Upper lobe of left lung (tissue), 6 donors: ENCODE data around the gene ZNF740. TPM values are rescaled to one million over a fixed set of nuclear protein-coding genes. Genes with fewer than 3 reads are reported as not detected.

ENCODE experiments used
- ATAC-seq, 2 donors: fragments of 200-7000 bp; cut with Tn5 transposase; one replicate each; pipeline ENCODE4 v1.9.1; 2022; ENCODE audit warnings: mild to moderate bottlenecking in 2 of 2, moderate library complexity in 2 of 2; ENCODE audit not compliant: low FRiP score in 2 of 2
- DNase-seq, 2 donors: peaks; one replicate each; pipeline ENCODE4 v3.0.0-alpha.2; 2019 to 2020
- H3K27ac ChIP-seq, 4 donors: fragments of 200-600 bp; sonication (generic); one replicate each; pipeline ENCODE4 v1.5.1; 2016 to 2019
- H3K27me3 ChIP-seq, 4 donors: fragments of 200-600 bp; sonication (generic); one replicate each; pipeline ENCODE4 v1.5.1; 2017 to 2019
- H3K36me3 ChIP-seq, 4 donors: fragments of 200-600 bp; sonication (generic); one replicate each; pipeline ENCODE4 v1.5.1; 2016 to 2019
- H3K4me1 ChIP-seq, 4 donors: fragments of 200-600 bp; sonication (generic); one replicate each; pipeline ENCODE4 v1.5.1; 2018 to 2019
- H3K4me3 ChIP-seq, 4 donors: fragments of 200-600 bp; sonication (generic); one replicate each; pipeline ENCODE4 v1.5.1; 2017 to 2019; ENCODE audit warnings: mild to moderate bottlenecking in 2 of 4, moderate library complexity in 1 of 4
- H3K9me3 ChIP-seq, 4 donors: fragments of 200-600 bp; sonication (generic); one replicate each; pipeline ENCODE4 v1.5.1; 2018 to 2019
- EP300 ChIP-seq, 4 donors: sonication (generic); formaldehyde crosslinking; IDR thresholded peaks; one replicate each; pipeline ENCODE4 v1.5.1; 2017; ENCODE audit warnings: antibody characterized with exemption in 4 of 4, control low read depth in 2 of 4
- POLR2A ChIP-seq, 4 donors: fragments of 450-650 bp; IDR thresholded peaks; one replicate each; pipeline ENCODE4 v1.5.1; 2016 to 2017; ENCODE audit warnings: antibody characterized with exemption in 4 of 4, mild to moderate bottlenecking in 2 of 4
- POLR2AphosphoS5 ChIP-seq, 2 donors: sonication (generic); formaldehyde crosslinking; IDR thresholded peaks; one replicate each; pipeline ENCODE4 v1.5.1; 2017; ENCODE audit warnings: antibody characterized with exemption in 2 of 2
- WGBS, 2 donors: methylation state at CpG; one replicate each; pipeline ENCODE4 v1.1.5; 2017 to 2018; 5-methylcytosine and 5-hydroxymethylcytosine counted together
- total RNA-seq, 6 donors: library from RNA; depleted of rRNA in 4 of 6; stranded (reverse); fragments of >200 nt in 4 of 6; gene quantifications; one replicate each; pipeline versions ENCODE4 v1.1.0 to v1.2.1, GENCODE V29; 2016 to 2021
- TF ChIP-seq, protein P1 (sequence below), 6 experiments: fragments of 450-650 bp in 4 of 6; fragments of 200-600 bp in 2 of 6; sonication (generic) in 2 of 6; IDR thresholded peaks; one replicate each; pipeline ENCODE4 v1.5.1; 2016 to 2019; ENCODE audit warnings: antibody characterized with exemption in 6 of 6
- donor health status: DM: no; HTN: no; CAD: no; lungs with moderate emphysema.
- donor health status: DM: no; HTN: yes; CAD: no; lungs with severe emphysema.

The ZNF740 gene
- total RNA-seq, 6 donors from 2014 or later = 9.6 to 52.4 (median 24.0) TPM

DNA sequence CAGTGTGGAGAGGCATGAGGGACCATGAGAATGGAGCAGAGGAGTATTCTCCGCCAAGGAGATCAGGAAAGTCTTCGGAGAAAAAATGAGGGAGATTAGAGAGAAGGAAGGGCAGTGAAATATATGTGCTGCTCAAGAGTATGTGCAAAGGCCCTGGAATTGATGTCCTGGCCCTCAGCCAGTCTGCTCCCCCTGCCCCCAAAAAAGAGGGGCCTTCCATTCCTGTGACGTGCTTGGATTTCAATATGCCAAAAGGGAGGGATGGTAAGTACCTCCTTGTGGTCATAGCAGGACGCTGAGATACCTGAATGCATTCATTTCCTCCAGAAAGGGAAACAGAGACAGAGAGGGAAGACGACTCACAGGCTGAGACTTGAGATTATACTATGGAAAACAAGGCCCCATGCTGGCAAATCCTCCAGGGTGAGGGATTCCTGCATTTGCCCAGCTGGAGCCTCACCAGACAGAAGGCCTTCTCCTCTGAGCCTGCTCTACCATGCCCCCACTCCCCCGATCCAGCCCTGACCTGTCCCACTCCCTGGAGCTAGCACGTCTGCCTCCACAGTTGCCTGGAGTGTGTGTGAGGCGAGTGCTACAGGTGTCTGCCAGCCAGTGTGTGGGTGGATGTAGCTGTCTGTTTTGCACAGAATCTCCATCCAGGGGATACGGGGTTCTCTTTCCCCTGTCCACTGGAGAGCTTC, 55.4 kb downstream of the ZNF740 start:
- Histone ChIP-seq H3K36me3 (no peaks in the 10 kb centered on the region), H3K27me3 (no peaks in the 10 kb centered on the region), H3K4me3 (no peak overlapping the region), H3K9me3 (no peaks in the 10 kb centered on the region), H3K4me1 (peaks cover 30 to 34% (median 33%) of the 10 kb centered on the region in 4 donors), H3K27ac (no peak overlapping the region)
- WGBS, 2 donors = 89 to 90% methylated on average over 6 to 9 of the region's 9 CpGs
- DNase-seq (no peak), ATAC-seq (no peak)
- no peak for TF ChIP-seq POLR2AphosphoS5 (IDR thresholded peaks at IDR 0.05)
- TF ChIP-seq, protein P1, sequence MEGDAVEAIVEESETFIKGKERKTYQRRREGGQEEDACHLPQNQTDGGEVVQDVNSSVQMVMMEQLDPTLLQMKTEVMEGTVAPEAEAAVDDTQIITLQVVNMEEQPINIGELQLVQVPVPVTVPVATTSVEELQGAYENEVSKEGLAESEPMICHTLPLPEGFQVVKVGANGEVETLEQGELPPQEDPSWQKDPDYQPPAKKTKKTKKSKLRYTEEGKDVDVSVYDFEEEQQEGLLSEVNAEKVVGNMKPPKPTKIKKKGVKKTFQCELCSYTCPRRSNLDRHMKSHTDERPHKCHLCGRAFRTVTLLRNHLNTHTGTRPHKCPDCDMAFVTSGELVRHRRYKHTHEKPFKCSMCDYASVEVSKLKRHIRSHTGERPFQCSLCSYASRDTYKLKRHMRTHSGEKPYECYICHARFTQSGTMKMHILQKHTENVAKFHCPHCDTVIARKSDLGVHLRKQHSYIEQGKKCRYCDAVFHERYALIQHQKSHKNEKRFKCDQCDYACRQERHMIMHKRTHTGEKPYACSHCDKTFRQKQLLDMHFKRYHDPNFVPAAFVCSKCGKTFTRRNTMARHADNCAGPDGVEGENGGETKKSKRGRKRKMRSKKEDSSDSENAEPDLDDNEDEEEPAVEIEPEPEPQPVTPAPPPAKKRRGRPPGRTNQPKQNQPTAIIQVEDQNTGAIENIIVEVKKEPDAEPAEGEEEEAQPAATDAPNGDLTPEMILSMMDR (IDR thresholded peaks at IDR 0.05) = no peak

DNA sequence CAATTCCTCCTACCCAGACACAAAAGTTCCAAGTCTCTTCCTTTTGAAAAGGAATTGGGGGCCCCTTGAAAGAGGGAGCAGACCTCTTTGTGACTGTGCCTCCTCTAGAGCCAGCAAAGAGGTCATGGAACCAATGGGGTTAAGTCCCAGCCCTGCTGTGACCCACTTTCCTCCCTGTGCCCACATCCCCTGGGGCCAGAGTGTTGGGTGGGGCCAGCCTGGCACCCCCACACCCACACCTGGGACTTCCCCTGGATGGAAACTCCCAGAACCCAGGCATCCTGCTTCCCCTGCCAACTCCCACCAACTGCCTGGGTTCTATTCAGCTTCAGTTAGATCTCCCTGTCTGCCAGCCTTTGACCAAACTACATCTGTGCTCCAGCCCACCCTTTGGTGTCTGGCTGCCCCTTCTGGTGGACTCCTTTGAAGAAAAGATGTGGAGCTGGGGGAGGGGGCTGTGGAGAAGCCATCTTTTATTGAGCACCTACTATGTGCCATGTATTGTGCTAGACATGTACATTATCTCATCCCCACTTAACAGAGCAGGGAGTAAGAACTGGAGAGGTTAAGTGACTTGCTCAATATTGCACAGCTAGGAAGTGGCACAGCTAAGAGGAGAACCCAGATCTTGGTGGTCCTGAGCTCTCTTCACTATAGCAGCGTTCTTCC, 56.1 kb downstream of the ZNF740 start:
- Histone ChIP-seq H3K9me3 (no peaks in the 10 kb centered on the region), H3K27me3 (no peaks in the 10 kb centered on the region), H3K27ac (no peak overlapping the region), H3K4me1 (peaks cover 24 to 28% (median 26%) of the 10 kb centered on the region in 4 donors), H3K4me3 (no peak overlapping the region), H3K36me3 (no peaks in the 10 kb centered on the region)
- TF ChIP-seq POLR2AphosphoS5 (IDR thresholded peaks at IDR 0.05) = no peak
- no peak for TF ChIP-seq POLR2A (IDR thresholded peaks at IDR 0.05)
- ATAC-seq (no peak), DNase-seq (no peak)
- 93 to 94% methylated on average over 1 of the region's 1 CpG for WGBS, 2 donors

DNA sequence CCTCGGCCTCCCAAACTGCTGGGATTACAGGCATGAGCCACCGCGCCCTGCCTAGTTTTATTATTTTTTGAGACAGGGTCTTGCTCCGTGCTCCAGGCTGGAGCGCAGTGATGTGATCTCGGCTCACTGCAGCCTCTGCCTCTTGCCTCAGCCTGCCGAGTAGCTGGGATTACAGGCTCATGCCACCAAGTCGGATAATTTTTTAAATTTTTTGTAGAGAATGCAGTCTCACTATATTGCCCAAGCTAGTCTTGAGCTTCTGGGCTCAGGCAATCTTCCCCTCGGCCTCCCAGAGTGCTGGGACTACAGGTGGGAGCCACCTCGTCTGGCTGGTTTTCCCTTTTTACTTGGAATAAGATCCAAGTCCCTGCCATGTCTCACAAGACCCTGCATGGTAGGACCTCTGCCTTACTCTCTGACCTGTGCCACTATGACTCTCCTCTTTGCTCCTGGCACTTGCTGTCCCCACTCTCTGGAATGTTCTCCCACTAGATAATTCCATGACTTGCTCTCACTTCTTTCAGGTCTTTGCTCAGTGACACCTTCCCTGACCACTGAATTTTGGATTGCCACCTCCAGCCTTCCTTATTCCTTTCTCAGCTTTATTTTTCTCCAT, 59.2 kb downstream of the ZNF740 start:
- H3K27me3 ChIP-seq = no peaks in the 10 kb centered on the region
- no peak overlapping the region for H3K4me3 ChIP-seq
- no peaks in the 10 kb centered on the region for H3K4me1 ChIP-seq
- TF ChIP-seq, protein P1 (IDR thresholded peaks at IDR 0.05) = no peak
- no peak for TF ChIP-seq EP300 (IDR thresholded peaks at IDR 0.05)
- no peak for TF ChIP-seq POLR2A (IDR thresholded peaks at IDR 0.05)
- no peak for TF ChIP-seq POLR2AphosphoS5 (IDR thresholded peaks at IDR 0.05)
- H3K27ac ChIP-seq = no peak overlapping the region
- DNase-seq (no peak), ATAC-seq (no peak)
- H3K36me3 ChIP-seq = no peaks in the 10 kb centered on the region
- WGBS, 2 donors = 91 to 93% methylated on average over 10 of the region's 10 CpGs
- H3K9me3 ChIP-seq = no peaks in the 10 kb centered on the region

DNA sequence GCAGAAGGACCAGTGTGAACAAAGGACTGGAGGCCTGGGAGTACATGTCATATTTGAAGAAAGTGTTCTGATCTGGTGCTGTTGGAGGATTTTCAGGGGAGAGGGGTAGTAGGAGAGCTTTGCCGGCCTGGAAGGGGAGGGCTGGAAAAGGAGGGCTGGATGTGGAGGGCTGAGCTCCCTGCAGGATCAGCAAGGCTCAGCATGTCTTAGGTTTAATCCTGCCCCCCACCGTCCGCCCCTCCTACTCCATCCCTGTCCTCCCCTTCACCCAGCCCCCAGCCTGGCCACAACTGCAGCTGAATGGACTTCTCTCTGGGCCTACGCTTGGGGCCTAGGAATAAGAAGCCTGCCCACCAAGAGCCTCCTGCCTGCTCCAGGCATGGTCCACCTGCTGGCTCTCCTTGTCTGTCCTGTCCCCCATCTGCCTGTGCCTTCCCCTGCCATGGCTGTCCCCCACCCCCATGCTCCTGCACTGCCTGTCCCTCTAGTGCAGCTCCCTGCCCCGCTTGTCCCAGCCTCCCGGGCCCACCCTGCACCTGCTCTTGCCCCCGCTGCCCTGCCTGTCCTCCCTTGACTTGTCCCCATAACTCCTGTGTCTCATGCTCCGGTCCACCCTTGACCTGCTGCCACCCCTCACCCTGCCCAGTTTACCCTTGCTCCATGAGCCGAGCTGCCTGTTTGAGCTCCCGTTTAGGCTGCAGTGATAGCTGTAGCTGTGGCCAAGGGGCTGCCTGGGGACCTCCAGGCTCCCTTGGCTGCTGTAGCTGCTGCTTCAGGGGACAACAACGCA, 61.3 kb downstream of the ZNF740 start:
- DNase-seq = no peak
- H3K36me3 ChIP-seq = no peaks in the 10 kb centered on the region
- no peak overlapping the region for H3K27ac ChIP-seq
- H3K9me3 ChIP-seq = no peaks in the 10 kb centered on the region
- peak in 1 of 2 donors; percentile 31 for ATAC-seq
- H3K4me1 ChIP-seq = no peaks in the 10 kb centered on the region
- no peak overlapping the region for H3K4me3 ChIP-seq
- 77 to 82% methylated on average over 9 to 11 of the region's 11 CpGs for WGBS, 2 donors
- H3K27me3 ChIP-seq = no peaks in the 10 kb centered on the region
- no peak for TF ChIP-seq POLR2A (IDR thresholded peaks at IDR 0.05)
- no peak for TF ChIP-seq POLR2AphosphoS5 (IDR thresholded peaks at IDR 0.05)
- TF ChIP-seq, protein P1 (IDR thresholded peaks at IDR 0.05) = no peak
- TF ChIP-seq EP300 (IDR thresholded peaks at IDR 0.05) = no peak

- no peaks in the 10 kb centered on the region for H3K36me3 ChIP-seq
- ATAC-seq = no peak
- no peaks in the 10 kb centered on the region for H3K4me1 ChIP-seq
- no peaks in the 10 kb centered on the region for H3K9me3 ChIP-seq
- H3K27ac ChIP-seq = no peak overlapping the region
- no peak for DNase-seq
- H3K27me3 ChIP-seq = no peaks in the 10 kb centered on the region
- 68 to 88% methylated on average over 1 of the region's 1 CpG for WGBS, 2 donors
- no peak for TF ChIP-seq EP300 (IDR thresholded peaks at IDR 0.05)
- TF ChIP-seq, protein P1 (IDR thresholded peaks at IDR 0.05) = no peak
- no peak overlapping the region for H3K4me3 ChIP-seq
Observed at GRCh38 chr12:53244337-53244736, 63.8 kb downstream of the ZNF740 start.
